ENCODE results near the gene ATP5F1B.

GRCh38 chr12:56634837-56635791, 10.7 kb downstream of the ATP5F1B start:
- TF ChIP-seq, protein P1, sequence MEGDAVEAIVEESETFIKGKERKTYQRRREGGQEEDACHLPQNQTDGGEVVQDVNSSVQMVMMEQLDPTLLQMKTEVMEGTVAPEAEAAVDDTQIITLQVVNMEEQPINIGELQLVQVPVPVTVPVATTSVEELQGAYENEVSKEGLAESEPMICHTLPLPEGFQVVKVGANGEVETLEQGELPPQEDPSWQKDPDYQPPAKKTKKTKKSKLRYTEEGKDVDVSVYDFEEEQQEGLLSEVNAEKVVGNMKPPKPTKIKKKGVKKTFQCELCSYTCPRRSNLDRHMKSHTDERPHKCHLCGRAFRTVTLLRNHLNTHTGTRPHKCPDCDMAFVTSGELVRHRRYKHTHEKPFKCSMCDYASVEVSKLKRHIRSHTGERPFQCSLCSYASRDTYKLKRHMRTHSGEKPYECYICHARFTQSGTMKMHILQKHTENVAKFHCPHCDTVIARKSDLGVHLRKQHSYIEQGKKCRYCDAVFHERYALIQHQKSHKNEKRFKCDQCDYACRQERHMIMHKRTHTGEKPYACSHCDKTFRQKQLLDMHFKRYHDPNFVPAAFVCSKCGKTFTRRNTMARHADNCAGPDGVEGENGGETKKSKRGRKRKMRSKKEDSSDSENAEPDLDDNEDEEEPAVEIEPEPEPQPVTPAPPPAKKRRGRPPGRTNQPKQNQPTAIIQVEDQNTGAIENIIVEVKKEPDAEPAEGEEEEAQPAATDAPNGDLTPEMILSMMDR (IDR thresholded peaks at IDR 0.05; ENCODE audit: low read length) = peak; percentile 33
- no peak for TF ChIP-seq EZH2phosphoT487 (IDR thresholded peaks at IDR 0.05; ENCODE audit: low read length)
- TF ChIP-seq EZH2 (optimal IDR thresholded peaks at IDR 0.05; ENCODE audit: low read depth, low read length) = no peak

Measured in MM.1S (cell line).